IPS-18a (cell line): Measurements from ENCODE around the gene SMARCA4.
A peak's percentile ranks its signal among the peaks of the same experiment; 100 is the strongest.
"Not testable (repeated sequence)": the region's sequence is repeated elsewhere in the genome, so short reads cannot be mapped to it uniquely, and the experiment has no call there.

Source experiments
- H3K27ac ChIP-seq: one replicate; pipeline ENCODE4 v1.5.1; 2013; ENCODE audit warnings: low read length
- H3K27me3 ChIP-seq: one replicate; pipeline ENCODE4 v1.6.1; 2013; ENCODE audit warnings: mild to moderate bottlenecking, low read length; ENCODE audit not compliant: control insufficient read depth, insufficient read depth
- H3K36me3 ChIP-seq: one replicate; pipeline ENCODE4 v1.6.1; 2013; ENCODE audit warnings: low read depth, low read length; ENCODE audit not compliant: control insufficient read depth
- H3K4me1 ChIP-seq: one replicate; pipeline ENCODE4 v1.6.1; 2013; ENCODE audit warnings: low read depth, low read length; ENCODE audit not compliant: control insufficient read depth
- H3K4me3 ChIP-seq: one replicate; pipeline ENCODE4 v1.5.1; 2013; ENCODE audit warnings: low read length
- H3K9ac ChIP-seq: one replicate; pipeline ENCODE4 v1.6.1; 2013; ENCODE audit warnings: mild to moderate bottlenecking, low read length, moderate library complexity
- H3K9me3 ChIP-seq: one replicate; pipeline ENCODE4 v1.6.1; 2013; ENCODE audit warnings: low read depth, low read length; ENCODE audit not compliant: control insufficient read depth

The SMARCA4 gene

GRCh38 chr19:11067356-11068113, 106.7 kb downstream of the SMARCA4 start:
- Histone ChIP-seq H3K36me3 (peaks cover 5% of the 10 kb centered on the region), H3K9ac (no peak overlapping the region), H3K4me1 (peaks cover 3% of the 10 kb centered on the region), H3K9me3 (no peaks in the 10 kb centered on the region), H3K27me3 (no peaks in the 10 kb centered on the region), H3K4me3 (no peak overlapping the region), H3K27ac (no peak overlapping the region)

GRCh38 chr19:11069561-11069960, 108.7 kb downstream of the SMARCA4 start:
- Histone ChIP-seq H3K4me3 (no peak overlapping the region), H3K27me3 (no peaks in the 10 kb centered on the region), H3K9ac (no peak overlapping the region), H3K9me3 (no peaks in the 10 kb centered on the region), H3K4me1 (peaks cover 3% of the 10 kb centered on the region), H3K36me3 (no peaks in the 10 kb centered on the region), H3K27ac (no peak overlapping the region)

GRCh38 chr19:11070123-11070522, 109.3 kb downstream of the SMARCA4 start:
- Histone ChIP-seq H3K4me1 (peaks cover 3% of the 10 kb centered on the region), H3K9ac (no peak overlapping the region), H3K27me3 (no peaks in the 10 kb centered on the region), H3K9me3 (no peaks in the 10 kb centered on the region), H3K36me3 (no peaks in the 10 kb centered on the region), H3K27ac (no peak overlapping the region), H3K4me3 (no peak overlapping the region)

- no peaks in the 10 kb centered on the region for H3K27me3 ChIP-seq
- peaks cover 3% of the 10 kb centered on the region for H3K4me1 ChIP-seq
- H3K4me3 ChIP-seq, result no peak overlapping the region
- no peak overlapping the region for H3K27ac ChIP-seq
- H3K9ac ChIP-seq, result no peak overlapping the region
- H3K36me3 ChIP-seq, result no peaks in the 10 kb centered on the region
- H3K9me3 ChIP-seq, result no peaks in the 10 kb centered on the region
Measured at GRCh38 chr19:11073568-11073967, 112.7 kb downstream of the SMARCA4 start.

GRCh38 chr19:11076792-11077191, 116.0 kb downstream of the SMARCA4 start:
- H3K9ac ChIP-seq, H3K36me3 ChIP-seq, H3K4me1 ChIP-seq, H3K4me3 ChIP-seq, H3K27ac ChIP-seq, H3K27me3 ChIP-seq, H3K9me3 ChIP-seq: not testable (repeated sequence)

GRCh38 chr19:11078893-11079292, 118.1 kb downstream of the SMARCA4 start:
- H3K27me3 ChIP-seq, result no peaks in the 10 kb centered on the region
- H3K9ac ChIP-seq, result no peak overlapping the region
- no peaks in the 10 kb centered on the region for H3K9me3 ChIP-seq
- H3K36me3 ChIP-seq, result no peaks in the 10 kb centered on the region
- H3K27ac ChIP-seq, result no peak overlapping the region
- no peak overlapping the region for H3K4me3 ChIP-seq
- H3K4me1 ChIP-seq, result no peaks in the 10 kb centered on the region

- H3K36me3 ChIP-seq, result no peaks in the 10 kb centered on the region
- no peak overlapping the region for H3K27ac ChIP-seq
- no peak overlapping the region for H3K9ac ChIP-seq
- no peak overlapping the region for H3K4me3 ChIP-seq
- no peaks in the 10 kb centered on the region for H3K4me1 ChIP-seq
- no peaks in the 10 kb centered on the region for H3K9me3 ChIP-seq
- H3K27me3 ChIP-seq, result no peaks in the 10 kb centered on the region
Measured at GRCh38 chr19:11079999-11080398, 119.2 kb downstream of the SMARCA4 start.

- Histone ChIP-seq H3K27ac (peak overlapping the region; percentile 94), H3K9me3 (no peaks in the 10 kb centered on the region), H3K4me3 (no peak overlapping the region), H3K36me3 (peaks cover 15% of the 10 kb centered on the region), H3K4me1 (peaks cover 12% of the 10 kb centered on the region), H3K27me3 (no peaks in the 10 kb centered on the region), H3K9ac (no peak overlapping the region)
Measured at GRCh38 chr19:11087870-11088505, 127.2 kb downstream of the SMARCA4 start.

- Histone ChIP-seq H3K36me3 (peaks cover 17% of the 10 kb centered on the region), H3K27me3 (no peaks in the 10 kb centered on the region), H3K9ac (peak overlapping the region; percentile 96), H3K9me3 (no peaks in the 10 kb centered on the region), H3K27ac (peak overlapping the region; percentile 94), H3K4me3 (peak overlapping the region; percentile 99), H3K4me1 (peaks cover 12% of the 10 kb centered on the region)
Measured at GRCh38 chr19:11088506-11089253, 127.8 kb downstream of the SMARCA4 start.

- Histone ChIP-seq H3K9me3 (no peaks in the 10 kb centered on the region), H3K27ac (peak within 1 kb of the TSS; percentile 94), H3K4me3 (peak within 1 kb of the TSS; percentile 99), H3K4me1 (peaks cover 12% of the 10 kb centered on the region), H3K27me3 (no peaks in the 10 kb centered on the region), H3K9ac (peak within 1 kb of the TSS; percentile 96), H3K36me3 (peaks cover 23% of the 10 kb centered on the region)
Measured at GRCh38 chr19:11089254-11090013, 128.6 kb downstream of the SMARCA4 start, which contains the start of gene LDLR. LDLR (plus strand) TSS chr19:11089463; CDS start chr19:11089549, 86 bp downstream.

- H3K27me3 ChIP-seq, H3K9me3 ChIP-seq: not testable (repeated sequence)
- Histone ChIP-seq H3K27ac (peak overlapping the region; percentile 94), H3K4me1 (peaks cover 12% of the 10 kb centered on the region), H3K36me3 (peaks cover 28% of the 10 kb centered on the region), H3K4me3 (peak overlapping the region; percentile 99), H3K9ac (peak overlapping the region; percentile 96)
Measured at GRCh38 chr19:11090014-11090263, 129.1 kb downstream of the SMARCA4 start.
